Islet of Langerhans (tissue), 1 donor: ENCODE data around the gene SH3RF3.

Experiments used
- FAIRE-seq: peaks from one replicate; lab custom pipeline; 2011; peaks lifted over from hg19 to GRCh38; lab: Jason Lieb, UNC

SH3RF3 gene

DNA sequence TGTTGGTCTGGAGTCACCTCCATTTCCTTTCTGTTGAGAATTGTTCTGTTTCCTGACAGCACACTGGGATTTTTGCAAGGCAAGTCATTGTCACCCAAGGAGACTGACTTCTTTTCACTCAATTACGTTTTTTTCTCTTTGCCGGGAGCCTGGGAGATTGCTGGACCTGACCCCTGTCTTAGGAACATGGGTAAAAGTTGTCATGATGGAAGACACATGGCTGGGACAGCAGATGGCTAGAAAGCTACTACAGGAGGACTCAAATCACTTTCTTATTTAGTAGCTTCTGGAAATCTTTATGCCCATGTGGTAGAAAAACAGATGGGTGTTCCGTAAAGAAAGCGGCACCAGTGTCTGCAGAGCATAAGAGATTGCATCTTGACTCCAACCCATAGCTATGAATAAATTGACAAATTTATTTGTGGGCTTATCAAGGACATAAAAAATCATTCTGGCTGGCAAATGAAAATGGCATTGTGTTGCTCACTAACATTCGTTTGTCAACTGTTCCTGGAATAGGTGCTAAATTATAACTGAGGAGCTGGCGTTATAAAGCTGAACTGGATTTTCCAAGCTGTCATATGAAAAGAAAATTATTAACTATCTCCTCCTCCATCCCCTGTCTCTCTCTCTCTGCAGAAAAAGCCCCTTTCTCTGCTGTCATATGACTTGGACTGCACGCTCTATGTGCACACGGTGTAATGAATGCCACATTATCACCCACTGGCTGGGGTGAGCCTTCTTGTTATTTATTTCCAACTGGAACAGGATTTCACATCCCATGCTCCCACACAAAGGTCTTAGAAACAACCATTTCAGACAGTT is 159.8 kb downstream of the SH3RF3 start:
- FAIRE-seq, result no peak

DNA sequence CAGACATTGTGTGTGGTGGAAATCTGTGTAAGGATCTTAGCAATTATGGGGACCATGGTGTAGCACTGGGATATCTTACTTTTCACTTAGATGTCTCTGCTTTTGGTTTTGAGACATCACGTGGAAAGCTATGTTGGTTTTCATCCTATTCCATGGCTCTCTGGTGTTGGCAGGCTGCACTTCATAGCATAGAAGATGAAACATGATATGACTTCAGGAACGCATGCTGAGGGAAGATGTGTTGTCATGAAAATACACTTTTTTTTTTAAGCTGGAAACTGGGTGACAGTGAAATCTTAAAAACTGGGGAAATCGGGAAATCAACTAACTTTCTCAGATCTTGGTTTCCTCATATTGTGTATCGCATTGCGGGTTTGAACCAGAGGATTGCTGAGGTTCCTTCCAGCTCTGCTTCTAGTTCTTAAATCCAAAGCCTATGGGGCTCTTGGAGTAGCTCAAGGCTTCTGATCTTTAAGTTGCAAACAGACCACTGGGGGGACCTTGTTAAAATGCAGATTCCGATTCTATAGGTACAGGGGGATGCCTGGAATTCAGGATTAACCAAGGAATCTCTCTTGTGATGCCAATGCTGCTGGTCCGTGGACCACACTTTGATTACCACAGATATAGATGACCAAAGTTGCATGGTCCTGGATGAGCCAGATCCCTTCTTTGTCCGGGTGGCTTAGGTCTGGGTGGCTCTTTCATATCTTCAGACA is 160.7 kb downstream of the SH3RF3 start:
- FAIRE-seq, result no peak

DNA sequence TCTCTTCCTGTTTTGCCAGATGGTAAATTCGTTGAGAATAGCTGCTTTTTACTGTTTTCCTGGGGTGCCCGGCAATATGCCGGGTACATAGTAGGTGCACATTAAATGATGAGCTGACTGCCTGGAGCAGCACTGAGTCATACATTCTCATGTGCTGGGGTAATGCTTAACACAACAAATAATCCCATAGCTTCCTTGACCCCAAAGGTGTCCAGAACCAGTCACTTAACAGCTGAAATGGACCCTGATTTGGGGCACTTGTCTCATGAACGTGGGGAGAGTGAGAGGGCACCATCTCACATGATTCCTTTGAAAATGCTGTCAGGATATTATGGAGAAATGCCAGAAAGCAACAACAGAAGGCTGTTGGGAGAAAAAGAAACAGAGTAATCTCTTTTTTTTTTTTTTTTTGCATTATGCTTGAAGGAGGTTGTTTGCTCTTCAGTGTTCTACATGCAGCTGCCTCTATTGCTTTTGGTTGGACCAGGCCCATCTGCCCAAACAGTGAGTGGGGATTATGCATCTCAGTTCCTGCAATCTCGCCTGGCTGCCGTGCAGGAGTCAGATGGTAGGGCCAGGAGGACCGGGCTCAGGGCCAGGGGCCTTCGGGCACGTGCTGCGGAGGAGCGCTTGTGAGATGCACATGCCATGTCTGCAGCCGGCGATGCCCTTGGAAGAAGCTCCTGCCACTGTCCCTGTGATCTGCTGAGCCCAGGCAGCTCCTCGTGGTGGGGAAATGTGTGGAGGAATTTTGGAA is 162.1 kb downstream of the SH3RF3 start:
- FAIRE-seq, result no peak

DNA sequence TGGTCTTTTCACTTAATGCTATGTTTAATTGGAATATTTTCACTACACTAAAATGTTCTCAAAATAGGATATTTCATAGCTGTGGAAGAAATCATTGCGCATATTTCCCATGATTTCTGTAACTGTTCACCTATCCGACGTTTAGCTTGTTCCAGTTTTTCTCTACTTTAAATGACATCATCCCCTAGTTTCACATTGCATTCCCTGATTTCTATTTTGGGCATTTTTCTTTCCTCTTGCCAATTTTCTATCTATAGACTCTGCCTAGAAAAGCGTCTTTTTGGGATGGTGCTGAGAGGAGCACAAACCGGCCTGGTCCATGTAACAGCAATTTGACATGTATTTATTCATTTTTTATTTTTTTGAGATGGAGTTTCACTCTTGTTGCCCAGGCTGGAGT is 163.4 kb downstream of the SH3RF3 start:
- no peak for FAIRE-seq

DNA sequence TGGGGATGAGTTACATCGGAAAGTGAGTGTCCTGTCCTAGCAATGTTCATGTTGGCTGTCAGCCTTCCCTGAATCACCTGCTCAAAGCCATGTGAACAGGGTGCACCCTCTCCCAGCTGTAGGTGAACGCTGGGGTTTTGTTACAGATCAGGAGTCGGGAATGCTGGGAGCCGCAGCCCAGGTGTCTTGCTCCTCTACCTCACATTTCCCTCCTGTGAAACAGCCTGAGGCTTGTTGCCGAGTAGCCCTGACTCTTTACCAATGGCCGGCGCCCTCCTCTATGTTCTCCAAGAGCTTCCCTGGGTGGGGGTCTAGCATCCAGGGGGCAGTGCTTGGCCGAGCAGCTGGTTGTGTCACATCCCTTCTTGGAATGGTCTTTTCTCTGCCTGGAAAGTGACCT is 164.7 kb downstream of the SH3RF3 start:
- FAIRE-seq, result no peak

DNA sequence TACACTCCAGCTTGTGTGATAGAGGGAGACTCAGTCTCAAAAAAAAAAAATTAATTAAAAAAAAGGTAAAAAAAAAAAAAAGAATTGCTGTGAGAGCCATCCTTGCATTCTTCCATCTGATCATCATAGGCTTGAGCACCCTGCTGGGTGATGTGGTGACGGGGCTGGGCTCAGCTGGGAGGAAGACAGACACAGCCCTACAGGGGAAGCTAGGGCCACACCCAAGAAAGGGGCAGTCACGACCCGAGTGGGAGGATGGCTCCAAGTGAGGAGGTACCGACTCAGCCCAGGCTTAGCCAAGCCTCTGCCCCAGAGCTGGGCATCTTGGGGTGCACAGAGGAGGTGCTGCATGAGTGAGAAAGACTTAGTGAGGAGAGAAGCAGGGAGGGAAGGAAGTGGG is 165.5 kb downstream of the SH3RF3 start:
- FAIRE-seq, result no peak

DNA sequence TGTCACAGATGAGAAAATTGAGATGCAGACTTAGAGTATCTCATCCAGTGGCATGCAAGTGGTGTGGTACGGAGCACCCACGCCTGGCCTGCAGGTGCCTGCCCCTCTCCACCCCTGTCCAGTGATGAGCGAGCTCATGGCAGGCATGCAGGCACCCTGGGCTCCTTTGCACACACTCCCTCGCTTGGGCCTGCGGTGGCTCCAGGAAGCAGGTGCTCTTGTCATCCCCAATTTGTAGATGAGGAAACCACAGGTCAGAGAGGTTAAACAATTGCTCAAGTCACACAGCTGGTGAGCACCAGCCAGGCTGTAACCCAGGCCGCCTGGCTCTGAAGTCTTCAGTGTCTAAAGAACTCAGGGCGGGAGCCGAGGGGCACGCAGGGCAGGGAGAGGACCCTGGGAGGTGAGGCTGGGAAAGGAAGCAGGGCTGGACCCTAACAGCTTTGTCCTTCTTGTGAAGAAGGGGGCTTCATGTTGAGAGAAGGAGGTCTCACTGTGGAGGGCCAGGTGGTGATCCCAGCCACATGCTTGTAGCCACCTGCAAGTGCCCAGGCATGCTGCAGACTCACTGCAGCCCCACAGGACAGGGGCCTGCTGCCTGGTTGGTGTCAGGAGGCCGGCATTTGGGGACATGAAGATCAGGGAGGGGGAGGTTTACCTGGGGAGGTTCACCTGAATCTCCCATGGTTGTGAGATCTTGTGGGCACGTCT is 166.2 kb downstream of the SH3RF3 start:
- no peak for FAIRE-seq

DNA sequence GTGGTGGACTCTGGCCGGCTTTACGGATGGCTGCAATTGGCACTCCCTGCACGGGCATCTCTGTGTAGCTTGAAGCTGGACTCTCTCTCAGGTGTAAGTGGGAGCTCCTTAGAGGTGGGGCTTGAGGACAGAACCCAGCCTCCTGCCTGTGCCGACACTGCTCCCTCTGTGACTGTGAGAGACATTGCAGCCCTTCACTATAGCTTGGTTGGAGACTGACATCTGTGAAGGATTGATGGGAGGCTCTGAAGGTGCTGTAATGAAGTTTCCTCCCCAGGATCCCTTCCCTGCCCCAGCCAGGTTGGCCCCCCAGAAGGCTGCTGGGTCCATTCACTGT is 166.7 kb downstream of the SH3RF3 start:
- no peak for FAIRE-seq

DNA sequence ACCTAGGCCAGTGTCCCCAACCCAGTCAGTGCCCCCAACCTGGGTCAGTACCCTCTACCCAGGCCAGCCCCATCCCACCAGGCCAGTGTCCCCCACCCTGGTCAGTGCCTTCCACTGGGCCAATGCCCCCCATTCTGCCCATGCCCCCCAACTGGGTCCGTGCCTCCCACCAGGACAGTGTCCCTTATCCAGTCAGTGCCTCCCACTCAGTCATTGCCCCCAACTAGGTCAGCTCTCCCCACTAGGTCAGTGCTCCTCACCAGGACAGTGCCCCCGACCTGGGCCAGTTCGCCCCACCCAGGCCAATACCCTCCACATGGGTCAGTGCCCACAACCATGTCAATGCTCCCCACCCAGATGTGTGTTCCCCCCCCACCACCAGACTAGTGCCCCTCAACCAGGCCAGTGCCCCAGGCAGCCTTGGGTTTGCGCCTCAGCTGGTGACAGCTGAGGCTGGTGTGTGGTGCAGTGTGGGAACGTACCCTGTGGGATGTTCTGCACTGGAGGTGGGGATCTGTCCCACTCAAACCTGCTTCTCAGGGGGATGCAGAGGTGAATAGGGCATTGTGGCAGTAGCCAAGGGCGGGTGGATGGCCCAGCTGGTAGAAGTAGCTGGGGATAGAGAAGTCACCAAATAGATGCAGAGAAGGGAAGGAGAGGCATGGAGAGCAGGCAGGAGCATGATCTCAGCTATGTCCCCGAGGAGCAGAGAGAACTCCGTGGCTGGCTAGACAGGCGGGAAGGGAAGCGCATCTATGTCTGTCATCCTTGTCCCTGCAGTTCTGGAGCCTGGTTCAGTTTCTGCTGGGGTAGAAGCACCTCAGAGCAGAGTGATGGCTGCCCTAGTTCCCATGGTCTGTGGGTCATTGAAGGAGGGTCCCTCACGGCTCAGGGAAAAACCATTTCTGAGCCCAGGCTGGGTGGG is 168.8 kb downstream of the SH3RF3 start:
- no peak for FAIRE-seq

DNA sequence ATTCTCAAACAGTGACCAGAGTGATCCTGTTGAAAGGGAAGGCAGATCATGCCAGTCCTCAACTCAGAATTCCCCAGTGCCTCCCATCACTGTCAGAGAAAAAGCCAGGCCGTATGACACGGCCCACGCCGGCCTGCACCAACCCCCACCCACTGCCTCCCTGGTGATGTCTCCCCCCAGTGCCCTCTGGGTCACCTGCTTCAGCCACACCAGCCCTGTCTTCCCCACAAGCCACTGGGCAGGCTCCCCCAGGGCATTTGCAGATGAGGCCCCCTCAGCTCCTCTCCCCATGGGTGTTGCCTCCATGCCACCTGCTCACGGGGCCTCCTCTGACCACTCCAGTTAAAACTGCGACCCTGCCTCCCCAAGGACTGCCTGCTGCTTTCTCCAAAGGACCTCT is 169.8 kb downstream of the SH3RF3 start:
- no peak for FAIRE-seq

DNA sequence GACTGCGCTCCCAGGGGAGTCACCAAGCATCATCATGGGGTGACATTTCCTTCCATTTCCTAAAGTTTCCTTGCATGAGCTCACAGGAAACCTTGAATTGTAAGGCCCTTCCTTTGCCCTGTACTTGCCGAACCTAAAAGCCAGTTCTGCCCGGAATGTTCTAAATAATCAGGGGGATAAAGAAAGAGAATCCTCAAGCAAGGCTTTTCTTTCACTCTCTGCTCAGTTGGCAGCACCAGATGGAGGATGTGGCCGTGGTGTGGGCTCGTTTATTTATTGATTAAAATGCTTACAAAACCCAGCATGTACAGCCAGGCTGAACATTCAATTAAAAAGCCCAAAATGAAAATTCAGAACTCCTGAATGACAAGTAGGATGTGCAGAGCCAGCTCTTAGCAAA is 170.5 kb downstream of the SH3RF3 start:
- FAIRE-seq, result no peak

DNA sequence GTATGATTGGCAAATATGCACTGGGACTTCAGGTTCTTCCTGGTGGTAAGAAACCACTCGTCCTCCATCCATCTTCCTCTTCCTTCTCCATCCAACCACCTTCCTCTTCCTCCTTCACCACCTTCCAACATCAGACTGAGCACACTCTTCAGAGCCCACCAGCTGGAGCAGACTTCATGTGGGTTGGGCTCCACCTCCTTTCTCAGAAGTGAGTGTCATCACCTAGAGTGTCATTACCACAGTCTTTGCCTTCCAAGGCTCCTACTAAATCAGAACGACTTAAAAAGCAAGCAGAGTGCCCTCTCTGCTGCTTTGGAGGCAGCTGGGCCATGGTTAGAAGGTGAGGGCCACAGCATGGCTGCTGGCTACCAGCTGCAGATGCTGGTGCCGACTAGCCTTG is 171.6 kb downstream of the SH3RF3 start:
- no peak for FAIRE-seq

DNA sequence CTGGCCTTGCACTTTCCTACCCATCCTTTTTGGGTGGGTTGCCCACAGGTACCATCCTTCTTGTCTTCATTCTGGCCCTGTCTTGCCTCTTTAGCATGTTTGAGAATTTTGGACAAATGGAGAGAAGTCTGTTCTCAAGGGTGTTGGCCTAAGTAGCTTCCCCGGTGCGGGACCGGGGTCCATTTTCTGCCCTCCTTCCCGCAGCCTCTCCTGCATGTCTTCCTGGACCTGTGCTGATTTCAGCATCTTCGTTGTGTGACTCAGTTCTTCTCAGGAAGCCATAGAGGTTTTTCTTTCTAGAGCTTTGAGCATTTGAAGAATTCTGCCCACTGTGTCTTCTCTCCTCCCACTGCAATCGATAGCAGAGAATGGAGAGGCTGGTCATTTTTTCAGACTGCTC is 172.7 kb downstream of the SH3RF3 start:
- no peak for FAIRE-seq

DNA sequence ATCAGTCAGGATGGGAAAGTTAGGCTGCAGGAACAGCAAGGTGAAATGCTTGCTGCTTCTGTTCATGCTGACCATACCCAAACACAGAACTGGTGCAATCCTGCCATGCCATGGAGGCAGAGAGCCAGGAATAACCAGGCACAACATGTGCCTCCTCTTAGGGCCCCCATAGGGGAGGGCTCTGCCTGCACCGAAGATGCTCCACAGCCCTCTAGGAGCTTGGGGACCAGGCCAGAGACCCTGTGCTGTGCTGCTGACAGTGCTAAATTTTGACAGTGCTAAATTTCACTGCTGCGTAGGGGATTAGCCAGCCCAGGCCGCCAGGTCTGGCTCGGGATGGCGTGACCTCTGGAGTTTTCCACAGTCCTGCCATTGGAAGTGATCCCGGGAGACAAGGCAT is 173.3 kb downstream of the SH3RF3 start:
- FAIRE-seq, result no peak

DNA sequence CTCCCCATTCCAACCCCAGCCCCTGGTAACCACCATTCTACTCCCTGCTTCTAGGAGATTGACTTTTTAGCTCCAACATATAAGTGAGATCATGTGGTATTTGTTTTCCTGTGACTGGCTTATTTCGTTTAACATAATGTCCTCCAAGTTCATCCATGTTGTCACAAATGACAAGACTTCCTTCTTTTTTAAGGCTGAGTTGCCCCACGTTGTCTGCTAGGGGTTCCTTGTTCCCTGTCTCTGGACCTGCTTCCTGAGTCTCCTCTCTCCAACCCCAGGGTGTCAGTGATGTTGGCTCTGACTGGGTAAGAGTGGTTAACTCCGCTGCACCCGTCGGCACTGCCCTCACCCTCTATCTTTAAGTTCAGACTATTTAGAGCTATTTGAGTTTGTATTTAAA is 175.2 kb downstream of the SH3RF3 start:
- no peak for FAIRE-seq

DNA sequence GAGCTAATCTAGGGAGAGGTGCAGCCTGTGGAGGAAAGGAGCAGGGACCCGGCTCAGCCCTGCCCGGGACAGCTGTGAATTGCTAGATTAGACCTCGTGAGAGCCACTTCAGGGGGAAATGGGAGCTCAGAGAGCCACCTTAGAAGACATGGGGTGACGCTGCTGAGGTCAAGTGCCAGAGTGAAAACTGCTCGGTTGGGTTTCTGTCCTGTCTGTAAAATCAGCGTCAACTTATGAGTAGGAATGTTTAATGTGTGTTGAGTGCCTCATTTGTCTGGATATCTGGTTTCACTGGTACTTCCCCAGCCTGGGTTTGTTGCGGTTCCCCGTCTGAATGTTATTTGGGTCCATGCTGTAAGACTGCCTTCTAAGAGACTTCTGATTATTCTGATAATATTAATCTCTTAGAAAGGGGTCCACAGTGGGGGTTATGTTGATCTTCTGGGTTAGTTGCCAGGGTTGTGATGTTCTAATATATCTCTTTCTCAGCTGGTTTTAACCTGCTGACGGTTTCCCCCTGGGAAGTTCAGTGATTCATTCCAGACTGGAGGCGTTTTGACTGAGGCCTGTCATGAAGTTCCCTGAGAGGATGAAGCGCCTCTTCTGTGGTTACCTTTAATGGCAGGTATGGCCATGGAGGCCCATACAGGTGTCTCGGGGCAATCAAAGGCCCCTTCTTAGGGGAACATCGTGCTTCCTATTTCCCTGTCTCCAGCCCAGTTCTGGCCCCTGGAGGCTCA is 175.9 kb downstream of the SH3RF3 start:
- FAIRE-seq, result no peak

DNA sequence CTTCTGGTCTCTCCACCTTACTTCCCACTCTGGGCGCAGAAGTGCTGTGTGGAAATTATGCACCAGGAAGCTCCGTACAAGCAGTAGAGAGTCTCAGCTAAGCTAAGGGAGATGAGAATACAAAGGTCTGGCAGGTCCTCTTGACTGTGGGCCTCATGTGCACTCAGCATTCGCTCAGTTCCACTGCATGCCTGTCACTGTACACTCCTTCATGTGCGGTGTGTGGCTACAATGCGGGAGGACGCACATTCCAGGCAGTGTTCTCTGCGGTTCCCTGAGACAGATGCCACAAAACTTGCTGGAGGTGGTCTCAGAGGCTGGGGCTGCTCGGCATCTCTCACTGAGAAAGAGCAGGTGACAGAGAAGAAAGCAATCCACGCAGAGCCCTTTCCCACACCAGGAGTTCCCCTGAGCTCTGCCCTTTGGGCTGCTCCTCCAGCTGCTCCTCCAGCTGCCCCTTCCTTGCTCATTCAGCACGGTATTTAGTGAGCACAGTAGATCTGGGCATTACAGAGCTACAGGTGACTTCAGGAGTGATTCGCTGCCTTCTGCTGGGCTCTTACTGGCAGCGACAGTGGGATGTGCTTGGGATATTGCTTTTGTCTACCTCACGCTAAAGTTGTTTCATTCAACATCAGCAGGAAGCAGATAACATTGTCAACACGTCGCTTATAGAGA is 176.6 kb downstream of the SH3RF3 start:
- FAIRE-seq, result no peak

DNA sequence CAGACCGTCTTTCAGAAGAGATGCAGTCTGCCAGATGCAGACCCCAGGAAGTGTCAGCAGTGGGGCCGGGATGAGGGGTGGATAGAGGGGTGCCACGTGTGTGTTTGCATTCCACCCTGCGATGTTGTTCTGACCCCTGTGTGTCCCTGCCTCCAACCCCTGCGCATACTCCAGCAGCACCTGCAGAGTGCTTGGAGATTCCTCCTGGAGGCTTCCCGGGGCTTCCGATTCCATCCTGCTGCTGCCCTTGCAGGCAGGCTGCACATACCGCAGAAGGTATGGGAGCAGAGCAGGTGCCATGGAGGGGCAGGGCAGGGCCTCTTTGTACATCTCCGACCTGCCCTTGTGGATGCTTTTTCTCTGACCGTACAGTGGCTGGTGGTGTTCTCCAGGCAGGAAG is 177.2 kb downstream of the SH3RF3 start:
- FAIRE-seq, result no peak

DNA sequence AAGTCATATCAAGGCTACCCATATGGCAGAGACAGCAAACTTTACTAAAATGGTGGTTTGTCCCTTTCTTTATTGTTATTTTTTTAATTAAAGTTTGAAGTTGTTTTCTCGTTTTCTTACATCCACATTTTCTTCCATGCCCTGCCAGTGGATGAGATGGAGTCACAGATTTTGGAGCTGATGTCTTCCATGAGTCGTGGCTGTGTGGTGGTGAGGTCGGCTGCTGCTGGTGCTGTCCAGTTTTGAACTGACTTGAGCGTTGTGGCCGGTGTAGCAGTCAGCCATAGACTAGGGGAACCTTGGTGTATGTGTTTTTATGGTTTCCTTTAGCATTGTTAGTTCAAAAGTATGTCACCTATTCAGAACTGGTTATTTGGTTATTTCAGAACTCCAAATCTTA is 182.8 kb downstream of the SH3RF3 start:
- no peak for FAIRE-seq

DNA sequence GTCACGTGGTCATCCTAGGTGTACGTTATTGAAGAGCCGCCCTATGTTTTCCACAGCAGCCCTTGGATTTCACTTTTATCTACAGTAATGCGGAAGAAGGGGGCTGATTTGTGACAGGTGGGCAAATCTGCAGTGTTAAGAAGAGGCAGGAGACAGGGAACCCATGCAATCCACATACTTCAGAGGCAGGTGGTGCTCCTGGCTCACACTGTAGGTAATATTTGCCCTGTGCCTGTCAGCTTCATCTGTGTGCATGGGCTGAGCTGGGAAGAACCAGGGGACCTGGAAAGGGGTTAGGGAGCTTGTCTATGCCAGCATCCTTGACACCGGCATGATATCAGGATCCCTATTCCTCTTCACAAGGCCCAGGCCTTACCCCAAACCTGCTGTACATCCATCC is 183.9 kb downstream of the SH3RF3 start:
- FAIRE-seq, result no peak
